H9 (cell line): ENCODE results near the gene UGT1A6. TPM values are rescaled to one million over a fixed set of nuclear protein-coding genes. Genes with fewer than 3 reads are reported as not detected.

Experiments used
- DNase-seq: peaks from one replicate; pipeline ENCODE4 v3.0.0-alpha.2; 2017
- H2AFZ ChIP-seq: one replicate; pipeline ENCODE4 v1.6.1; 2013; ENCODE audit warnings: mild to moderate bottlenecking, low read length, control low read depth, moderate library complexity
- H2AK5ac ChIP-seq: 2 replicates; pipeline ENCODE4 v1.6.1; 2013; ENCODE audit warnings: low read length, control low read depth, mixed read lengths; ENCODE audit not compliant: insufficient read length
- H2BK120ac ChIP-seq: one replicate; pipeline ENCODE4 v1.6.1; 2013; ENCODE audit warnings: low read depth, mild to moderate bottlenecking, low read length, control low read depth, inconsistent platforms; ENCODE audit not compliant: poor library complexity, severe bottlenecking
- H2BK12ac ChIP-seq: 2 replicates; pipeline ENCODE4 v1.6.1; 2013; ENCODE audit warnings: low read length, control low read depth, mixed read lengths, low read depth; ENCODE audit not compliant: insufficient read length
- H2BK15ac ChIP-seq: 2 replicates; pipeline ENCODE4 v1.6.1; 2013; ENCODE audit warnings: low read depth, low read length, control low read depth
- H2BK20ac ChIP-seq: one replicate; pipeline ENCODE4 v1.6.1; 2013; ENCODE audit warnings: low read depth, mild to moderate bottlenecking, low read length, control low read depth, inconsistent platforms; ENCODE audit not compliant: poor library complexity, severe bottlenecking
- H2BK5ac ChIP-seq: 2 replicates; pipeline ENCODE4 v1.6.1; 2013; ENCODE audit warnings: low read length, control low read depth, mixed read lengths; ENCODE audit not compliant: insufficient read length
- H3K14ac ChIP-seq: 2 replicates; pipeline ENCODE4 v1.6.1; 2013; ENCODE audit warnings: low read length, control low read depth; ENCODE audit not compliant: insufficient read depth
- H3K18ac ChIP-seq: 2 replicates; pipeline ENCODE4 v1.6.1; 2013; ENCODE audit warnings: low read depth, mild to moderate bottlenecking, mixed read lengths, low read length, control low read depth; ENCODE audit not compliant: insufficient read length
- H3K23ac ChIP-seq: 2 replicates; pipeline ENCODE4 v1.6.1; 2013; ENCODE audit warnings: low read length, control low read depth, mixed read lengths, low read depth; ENCODE audit not compliant: insufficient read length
- H3K23me2 ChIP-seq: 2 replicates; pipeline ENCODE4 v1.6.1; 2013; ENCODE audit warnings: low read depth, mild to moderate bottlenecking, mixed read lengths, low read length, control low read depth; ENCODE audit not compliant: insufficient read length, poor library complexity, severe bottlenecking
- H3K27ac ChIP-seq: 2 replicates; pipeline ENCODE4 v1.5.1; 2013; ENCODE audit warnings: low read length, control low read depth, mixed read lengths, low read depth; ENCODE audit not compliant: insufficient read length
- H3K27me3 ChIP-seq: 2 replicates; pipeline ENCODE4 v1.6.1; 2013; ENCODE audit warnings: low read length, control low read depth, inconsistent platforms; ENCODE audit not compliant: insufficient read depth
- H3K4ac ChIP-seq: 2 replicates; pipeline ENCODE4 v1.6.1; 2013; ENCODE audit warnings: low read depth, mild to moderate bottlenecking, control low read depth, inconsistent platforms, low read length, moderate library complexity
- H3K4me1 ChIP-seq: 2 replicates; pipeline ENCODE4 v1.6.1; 2013; ENCODE audit warnings: low read length, control low read depth, inconsistent platforms; ENCODE audit not compliant: insufficient read depth
- H3K4me2 ChIP-seq: 2 replicates; pipeline ENCODE4 v1.6.1; 2013; ENCODE audit warnings: low read length, control low read depth, mixed read lengths; ENCODE audit not compliant: insufficient read length, insufficient read depth
- H3K56ac ChIP-seq: 2 replicates; pipeline ENCODE4 v1.6.1; 2013; ENCODE audit warnings: low read depth, mild to moderate bottlenecking, mixed read lengths, low read length, control low read depth; ENCODE audit not compliant: insufficient read length
- H3K79me1 ChIP-seq: 2 replicates; pipeline ENCODE4 v1.6.1; 2013; ENCODE audit warnings: low read depth, mild to moderate bottlenecking, moderate library complexity, low read length, control low read depth, inconsistent platforms; ENCODE audit not compliant: insufficient read depth, poor library complexity, severe bottlenecking
- H3K79me2 ChIP-seq: 2 replicates; pipeline ENCODE4 v1.6.1; 2013; ENCODE audit warnings: low read length, control low read depth, inconsistent platforms; ENCODE audit not compliant: insufficient read depth
- H3K9ac ChIP-seq: 2 replicates; pipeline ENCODE4 v1.6.1; 2013; ENCODE audit warnings: low read length, control low read depth, mixed read lengths; ENCODE audit not compliant: insufficient read length; ENCODE audit errors: extremely low read depth
- H3K9me3 ChIP-seq: one replicate; pipeline ENCODE4 v1.6.1; 2013; ENCODE audit warnings: low read depth, low read length, inconsistent platforms; ENCODE audit not compliant: control insufficient read depth
- H3T11ph ChIP-seq: one replicate; pipeline ENCODE4 v1.6.1; 2013; ENCODE audit warnings: mild to moderate bottlenecking, low read length, control low read depth, inconsistent platforms
- H4K20me1 ChIP-seq: one replicate; pipeline ENCODE4 v1.6.1; 2013; ENCODE audit not compliant: control insufficient read depth, insufficient read length, insufficient read depth
- H4K5ac ChIP-seq: 2 replicates; pipeline ENCODE4 v1.6.1; 2013; ENCODE audit warnings: low read depth, mild to moderate bottlenecking, mixed read lengths, low read length, control low read depth; ENCODE audit not compliant: insufficient read length
- H4K8ac ChIP-seq: replicated peaks from 2 replicates; pipeline ENCODE4 v1.6.1; 2013; ENCODE audit warnings: low read length, control low read depth, mixed read lengths, low read depth; ENCODE audit not compliant: insufficient read length
- H4K91ac ChIP-seq: 2 replicates; pipeline ENCODE4 v1.6.1; 2013; ENCODE audit warnings: low read depth, mild to moderate bottlenecking, moderate library complexity, mixed read lengths, low read length, control low read depth; ENCODE audit not compliant: insufficient read length
- H3K27ac Mint-ChIP-seq, 3 experiments: 2 replicates in 2 of 3; 3 replicates in 1 of 3; pipeline ENCODE4 v1.8.0; 2020 to 2021; ENCODE audit warnings: mixed read lengths in 3 of 3, mild to moderate bottlenecking in 1 of 3, moderate library complexity in 1 of 3
- H3K27me3 Mint-ChIP-seq: 2 replicates; pipeline ENCODE4 v1.8.0; 2021; ENCODE audit warnings: low read depth, mild to moderate bottlenecking, moderate library complexity, mixed read lengths
- H3K36me3 Mint-ChIP-seq, 3 experiments: 2 replicates in 2 of 3; 3 replicates in 1 of 3; pipeline ENCODE4 v1.8.0; 2020 to 2021; ENCODE audit warnings: low read depth in 3 of 3, mixed read lengths in 3 of 3; ENCODE audit not compliant: insufficient read depth in 1 of 3
- H3K4me1 Mint-ChIP-seq, 2 experiments: 2 replicates each; pipeline ENCODE4 v1.8.0; 2020; ENCODE audit warnings: mixed read lengths in 2 of 2
- H3K4me3 Mint-ChIP-seq, 2 experiments: 2 replicates in 1 of 2; 3 replicates in 1 of 2; pipeline ENCODE4 v1.8.0; 2020 to 2021; ENCODE audit warnings: mild to moderate bottlenecking in 2 of 2, mixed read lengths in 2 of 2, moderate library complexity in 1 of 2
- H3K9me3 Mint-ChIP-seq, 2 experiments: 2 replicates in 1 of 2; 3 replicates in 1 of 2; pipeline ENCODE4 v1.8.0; 2020; ENCODE audit warnings: mild to moderate bottlenecking in 2 of 2, mixed read lengths in 2 of 2, moderate library complexity in 1 of 2
- CTCF ChIP-seq: fragments of 200-600 bp; sonication (generic); conservative IDR thresholded peaks from 3 replicates; pipeline ENCODE4 v1.8.0; 2021; ENCODE audit warnings: antibody characterized with exemption, mild to moderate bottlenecking
- WGBS: extraction: QIAGEN DNeasy Blood & Tissue Kit; methylation state at CpG from one replicate; pipeline ENCODE4 v1.1.7; 2013; ENCODE audit warnings: missing lambda C conversion rate, low lambda C conversion rate, mixed read lengths; ENCODE audit not compliant: insufficient read length; ENCODE audit errors: extremely low coverage; 5-methylcytosine and 5-hydroxymethylcytosine counted together
- total RNA-seq: library from RNA; stranded (reverse); gene quantifications from 2 replicates; pipeline ENCODE4 v1.2.1, GENCODE V29; 2021

Gene UGT1A6
- total RNA-seq, 1 experiment from 2014 or later, result not detected

DNA sequence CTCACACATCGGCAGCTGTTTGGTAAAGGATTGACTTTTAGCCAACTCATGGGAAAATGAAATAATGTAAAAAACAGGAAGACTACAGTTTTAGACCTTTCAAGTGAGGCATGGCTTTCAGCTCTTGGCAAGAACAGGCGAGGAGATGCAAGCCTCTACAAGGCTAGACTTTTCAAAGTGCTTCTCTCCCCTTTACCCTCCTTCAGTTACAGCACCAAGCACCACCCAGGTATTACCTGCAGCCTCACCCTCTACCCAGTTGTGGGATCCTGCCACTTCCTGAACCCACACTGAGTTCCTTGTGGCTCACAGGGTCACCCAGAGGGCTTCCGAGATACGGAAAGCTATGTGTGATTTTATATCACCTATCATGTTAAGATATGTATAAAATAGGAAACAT is 41.7 kb upstream of the UGT1A6 start:
- H2BK20ac ChIP-seq, result no peak overlapping the region
- no peak overlapping the region for H4K5ac ChIP-seq
- H3K9me3 ChIP-seq, result peaks cover 2% of the 10 kb centered on the region
- H2BK12ac ChIP-seq, result no peak overlapping the region
- no peak overlapping the region for H3K4me2 ChIP-seq
- H4K91ac ChIP-seq, result no peak overlapping the region
- H3K79me2 ChIP-seq, result no peaks in the 10 kb centered on the region
- no peak overlapping the region for H2BK5ac ChIP-seq
- H3K27ac Mint-ChIP-seq, result no peak overlapping the region
- H2AK5ac ChIP-seq, result no peak overlapping the region
- WGBS, result no CpG with 5 or more reads among the region's 4 CpGs
- H2AFZ ChIP-seq, result no peak overlapping the region
- H4K8ac ChIP-seq, result no peak overlapping the region
- H3K27me3 Mint-ChIP-seq, result peaks cover 11% of the 10 kb centered on the region
- no peak overlapping the region for H3K27ac ChIP-seq
- no peaks in the 10 kb centered on the region for H3K23me2 ChIP-seq
- H3K14ac ChIP-seq, result no peak overlapping the region
- H3K18ac ChIP-seq, result no peak overlapping the region
- H3K4me1 ChIP-seq, result no peaks in the 10 kb centered on the region
- no peak overlapping the region for H3K4me3 Mint-ChIP-seq
- H3K4me1 Mint-ChIP-seq, result no peaks in the 10 kb centered on the region
- no peaks in the 10 kb centered on the region for H4K20me1 ChIP-seq
- H3K27me3 ChIP-seq, result no peaks in the 10 kb centered on the region
- TF ChIP-seq CTCF, result no peak
- H3K23ac ChIP-seq, result no peak overlapping the region
- H3K79me1 ChIP-seq, result no peaks in the 10 kb centered on the region
- H2BK15ac ChIP-seq, result no peak overlapping the region
- no peak for DNase-seq
- H3K36me3 Mint-ChIP-seq, result peaks cover 9 to 17% (median 16%) of the 10 kb centered on the region in 3 experiments
- no peak overlapping the region for H3T11ph ChIP-seq
- no peak overlapping the region for H3K9ac ChIP-seq
- H3K56ac ChIP-seq, result no peak overlapping the region
- H3K4ac ChIP-seq, result no peak overlapping the region
- H3K9me3 Mint-ChIP-seq, result peaks cover 19 to 22% of the 10 kb centered on the region in 2 experiments
- H2BK120ac ChIP-seq, result no peak overlapping the region
